Activated naive CD8-positive, alpha-beta T cell treated with anti-CD3 and anti-CD28 coated beads, Interleukin-2, amount 10 ng/mL, durations not matched to agents 7 days and 5 days (primary cell): Measurements from ENCODE around the gene RNF17. TPM values are rescaled to one million over a fixed set of nuclear protein-coding genes. Genes with fewer than 3 reads are reported as not detected.
"Not testable (repeated sequence)": the region's sequence is repeated elsewhere in the genome, so short reads cannot be mapped to it uniquely, and the experiment has no call there.

ENCODE experiments used
- ATAC-seq: fragments of 150-1000 bp; cut with Tn5 transposase; one replicate; pipeline ENCODE4 v1.10.0; 2021; ENCODE audit warnings: low read depth, moderate library complexity
- POLR2A ChIA-PET: fragments of 350-600 bp; sonication (Branson Sonifier 250); formaldehyde crosslinking; loops from one replicate; lab custom pipeline; 2021; ENCODE audit warnings: antibody characterized with exemption; lab: Charles Lee
- DNase-seq: peaks from one replicate; pipeline ENCODE4 v3.0.0; 2021
- H3K27ac Mint-ChIP-seq: one replicate; pipeline ENCODE4 v1.8.0; 2022; ENCODE audit warnings: mild to moderate bottlenecking, mixed read lengths
- H3K27me3 Mint-ChIP-seq: one replicate; pipeline ENCODE4 v1.8.0; 2022; ENCODE audit warnings: mild to moderate bottlenecking, moderate library complexity, mixed read lengths
- H3K36me3 Mint-ChIP-seq: one replicate; pipeline ENCODE4 v1.8.0; 2021; ENCODE audit warnings: mild to moderate bottlenecking, mixed read lengths
- H3K4me1 Mint-ChIP-seq: one replicate; pipeline ENCODE4 v1.8.0; 2021; ENCODE audit warnings: mixed read lengths
- H3K4me3 Mint-ChIP-seq: one replicate; pipeline ENCODE4 v1.8.0; 2022; ENCODE audit warnings: mild to moderate bottlenecking, moderate library complexity, mixed read lengths
- H3K9me3 Mint-ChIP-seq: one replicate; pipeline ENCODE4 v1.8.0; 2021; ENCODE audit warnings: mixed read lengths
- total RNA-seq, 2 experiments: library from RNA; stranded (reverse); gene quantifications; one replicate each; pipeline ENCODE4 v1.2.3, GENCODE V29; 2021

The RNF17 gene
- total RNA-seq, 2 experiments from 2014 or later = not detected

- peak; percentile 61 for ATAC-seq
- peaks cover 11% of the 10 kb centered on the region for H3K4me1 Mint-ChIP-seq
- no peaks in the 10 kb centered on the region for H3K36me3 Mint-ChIP-seq
- no peaks in the 10 kb centered on the region for H3K9me3 Mint-ChIP-seq
- peak; percentile 55 for DNase-seq
- peaks cover 71% of the 10 kb centered on the region for H3K27me3 Mint-ChIP-seq
- POLR2A ChIA-PET = no interaction called here
- H3K27ac Mint-ChIP-seq = no peak overlapping the region
- peak overlapping the region; percentile 77 for H3K4me3 Mint-ChIP-seq
Observed at GRCh38 chr13:24747248-24748060, 16.5 kb upstream of the RNF17 start.

- no peak overlapping the region for H3K27ac Mint-ChIP-seq
- H3K4me1 Mint-ChIP-seq = peaks cover 11% of the 10 kb centered on the region
- no peak for DNase-seq
- POLR2A ChIA-PET = no interaction called here
- H3K4me3 Mint-ChIP-seq = peak overlapping the region; percentile 75
- ATAC-seq = no peak
- no peaks in the 10 kb centered on the region for H3K36me3 Mint-ChIP-seq
- H3K9me3 Mint-ChIP-seq = no peaks in the 10 kb centered on the region
- peaks cover 65% of the 10 kb centered on the region for H3K27me3 Mint-ChIP-seq
Observed at GRCh38 chr13:24748061-24748400, 15.9 kb upstream of the RNF17 start.

- ATAC-seq (no peak), DNase-seq (no peak)
- Mint-ChIP-seq H3K36me3 (no peaks in the 10 kb centered on the region), H3K27ac (no peak overlapping the region), H3K4me1 (no peaks in the 10 kb centered on the region), H3K27me3 (peaks cover 28% of the 10 kb centered on the region), H3K9me3 (no peaks in the 10 kb centered on the region), H3K4me3 (no peak overlapping the region)
- POLR2A ChIA-PET = no interaction called here
Observed at GRCh38 chr13:24759197-24759596, 4.8 kb upstream of the RNF17 start.

- H3K36me3 Mint-ChIP-seq = no peaks in the 10 kb centered on the region
- ATAC-seq = no peak
- DNase-seq = no peak
- H3K9me3 Mint-ChIP-seq = no peaks in the 10 kb centered on the region
- no peak overlapping the region for H3K4me3 Mint-ChIP-seq
- peaks cover 9% of the 10 kb centered on the region for H3K27me3 Mint-ChIP-seq
- no peak overlapping the region for H3K27ac Mint-ChIP-seq
- H3K4me1 Mint-ChIP-seq = no peaks in the 10 kb centered on the region
- POLR2A ChIA-PET = no interaction called here
Observed at GRCh38 chr13:24764276-24764630, 284 bp downstream of the RNF17 start.

- Mint-ChIP-seq H3K4me3 (no peak overlapping the region), H3K27ac (no peak overlapping the region), H3K9me3 (no peaks in the 10 kb centered on the region), H3K36me3 (no peaks in the 10 kb centered on the region), H3K27me3 (peaks cover 26% of the 10 kb centered on the region), H3K4me1 (no peaks in the 10 kb centered on the region)
- ATAC-seq (no peak), DNase-seq (no peak)
- POLR2A ChIA-PET = no interaction called here
Observed at GRCh38 chr13:24777171-24777570, 13.2 kb downstream of the RNF17 start.

GRCh38 chr13:24784319-24784718, 20.4 kb downstream of the RNF17 start:
- POLR2A ChIA-PET = no interaction called here
- peaks cover 2% of the 10 kb centered on the region for H3K9me3 Mint-ChIP-seq
- peaks cover 47% of the 10 kb centered on the region for H3K27me3 Mint-ChIP-seq

GRCh38 chr13:24788538-24788937, 24.6 kb downstream of the RNF17 start:
- peaks cover 60% of the 10 kb centered on the region for H3K27me3 Mint-ChIP-seq
- H3K4me3 Mint-ChIP-seq = no peak overlapping the region

More at GRCh38 chr13:24784319-24784718, 20.4 kb downstream of the RNF17 start:
- no peak for ATAC-seq
- Mint-ChIP-seq H3K4me1 (no peaks in the 10 kb centered on the region), H3K4me3 (no peak overlapping the region), H3K36me3 (no peaks in the 10 kb centered on the region), H3K27ac (no peak overlapping the region)
- DNase-seq = no peak

GRCh38 chr13:24802074-24802473, 38.1 kb downstream of the RNF17 start:
- no peak overlapping the region for H3K4me3 Mint-ChIP-seq
- no peak overlapping the region for H3K27ac Mint-ChIP-seq
- H3K36me3 Mint-ChIP-seq = no peaks in the 10 kb centered on the region
- POLR2A ChIA-PET = no interaction called here
- H3K4me1 Mint-ChIP-seq = no peaks in the 10 kb centered on the region
- ATAC-seq (no peak), DNase-seq (no peak)
- H3K27me3 Mint-ChIP-seq = peaks cover 34% of the 10 kb centered on the region
- H3K9me3 Mint-ChIP-seq = no peaks in the 10 kb centered on the region

More at GRCh38 chr13:24788538-24788937, 24.6 kb downstream of the RNF17 start:
- H3K27ac Mint-ChIP-seq = no peak overlapping the region
- ATAC-seq (no peak), DNase-seq (no peak)
- H3K36me3 Mint-ChIP-seq = no peaks in the 10 kb centered on the region
- H3K9me3 Mint-ChIP-seq = peaks cover 2% of the 10 kb centered on the region
- POLR2A ChIA-PET = no interaction called here
- H3K4me1 Mint-ChIP-seq = no peaks in the 10 kb centered on the region

- Mint-ChIP-seq H3K27me3 (peaks cover 27% of the 10 kb centered on the region), H3K27ac (no peak overlapping the region), H3K9me3 (no peaks in the 10 kb centered on the region), H3K4me3 (no peak overlapping the region), H3K4me1 (no peaks in the 10 kb centered on the region), H3K36me3 (no peaks in the 10 kb centered on the region)
- DNase-seq (no peak), ATAC-seq (no peak)
- POLR2A ChIA-PET = no interaction called here
Observed at GRCh38 chr13:24821207-24821606, 57.2 kb downstream of the RNF17 start.

GRCh38 chr13:24822640-24823039, 58.7 kb downstream of the RNF17 start:
- no peak overlapping the region for H3K27ac Mint-ChIP-seq
- peaks cover 23% of the 10 kb centered on the region for H3K27me3 Mint-ChIP-seq
- no peak for DNase-seq
- no peaks in the 10 kb centered on the region for H3K9me3 Mint-ChIP-seq
- H3K4me3 Mint-ChIP-seq = no peak overlapping the region
- no peak for ATAC-seq
- POLR2A ChIA-PET = no interaction called here
- no peaks in the 10 kb centered on the region for H3K4me1 Mint-ChIP-seq
- H3K36me3 Mint-ChIP-seq = no peaks in the 10 kb centered on the region

- H3K4me3 Mint-ChIP-seq, ATAC-seq, H3K27ac Mint-ChIP-seq, H3K9me3 Mint-ChIP-seq, POLR2A ChIA-PET, DNase-seq, H3K4me1 Mint-ChIP-seq, H3K36me3 Mint-ChIP-seq: not testable (repeated sequence)
- peaks cover 19% of the 10 kb centered on the region for H3K27me3 Mint-ChIP-seq
Observed at GRCh38 chr13:24823122-24823710, 59.2 kb downstream of the RNF17 start.

- Mint-ChIP-seq H3K36me3 (no peaks in the 10 kb centered on the region), H3K4me3 (no peak overlapping the region), H3K9me3 (no peaks in the 10 kb centered on the region), H3K4me1 (no peaks in the 10 kb centered on the region), H3K27ac (no peak overlapping the region), H3K27me3 (peaks cover 18% of the 10 kb centered on the region)
- no peak for DNase-seq
- POLR2A ChIA-PET = no interaction called here
- no peak for ATAC-seq
Observed at GRCh38 chr13:24827799-24828198, 63.8 kb downstream of the RNF17 start.

GRCh38 chr13:24834902-24835510, 71.0 kb downstream of the RNF17 start:
- Mint-ChIP-seq H3K4me1 (peaks cover 13% of the 10 kb centered on the region), H3K9me3 (peaks cover 2% of the 10 kb centered on the region), H3K36me3 (peaks cover 2% of the 10 kb centered on the region), H3K27me3 (peaks cover 26% of the 10 kb centered on the region), H3K4me3 (no peak overlapping the region), H3K27ac (no peak overlapping the region)
- POLR2A ChIA-PET = no interaction called here
- ATAC-seq = no peak
- no peak for DNase-seq

- not testable (repeated sequence) for DNase-seq
- peaks cover 13% of the 10 kb centered on the region for H3K4me1 Mint-ChIP-seq
- H3K27me3 Mint-ChIP-seq = peaks cover 27% of the 10 kb centered on the region
Observed at GRCh38 chr13:24837528-24837927, 73.6 kb downstream of the RNF17 start.

More at GRCh38 chr13:24837528-24837927, 73.6 kb downstream of the RNF17 start:
- H3K36me3 Mint-ChIP-seq, H3K27ac Mint-ChIP-seq, POLR2A ChIA-PET, H3K4me3 Mint-ChIP-seq, H3K9me3 Mint-ChIP-seq: not testable (repeated sequence)
- ATAC-seq = peak; percentile 61
